HepG2 (cell line): Measurements from ENCODE around the gene LRTM2. TPM values are rescaled to one million over a fixed set of nuclear protein-coding genes. Genes with fewer than 3 reads are reported as not detected.

Experiments
- ARID5B ChIP-seq: IDR thresholded peaks from 2 replicates; pipeline ENCODE4 v1.4.0; 2020; ENCODE audit warnings: mild to moderate bottlenecking, missing genetic modification reagents
- DNMT1 ChIP-seq: sonication (generic); formaldehyde crosslinking; IDR thresholded peaks from 2 replicates; pipeline ENCODE4 v1.5.1; 2020; ENCODE audit warnings: mild to moderate bottlenecking, missing genetic modification reagents
- ERF ChIP-seq: IDR thresholded peaks from 2 replicates; pipeline ENCODE4 v1.6.1; 2018; ENCODE audit warnings: missing biosample characterization, missing genetic modification reagents
- FOXP4 ChIP-seq: sonication (generic); formaldehyde crosslinking; IDR thresholded peaks from 2 replicates; pipeline ENCODE4 v1.4.0; 2020; ENCODE audit warnings: missing genetic modification reagents
- GATAD2A ChIP-seq: IDR thresholded peaks from 2 replicates; pipeline ENCODE4 v1.6.1; 2016
- IRF9 ChIP-seq: sonication (generic); formaldehyde crosslinking; IDR thresholded peaks from 2 replicates; pipeline ENCODE4 v1.8.0; 2022; ENCODE audit warnings: missing genetic modification reagents, mild to moderate bottlenecking, borderline replicate concordance
- MAX ChIP-seq: IDR thresholded peaks from 2 replicates; pipeline ENCODE4 v1.6.1; 2012; ENCODE audit warnings: inconsistent platforms
- MTF1 ChIP-seq: sonication (generic); formaldehyde crosslinking; IDR thresholded peaks from 2 replicates; pipeline ENCODE4 v1.5.0; 2020; ENCODE audit warnings: missing genetic modification reagents
- NCOR1 ChIP-seq: fragments of 200-600 bp; sonication (generic); IDR thresholded peaks from 2 replicates; pipeline ENCODE4 v1.7.0; 2017; ENCODE audit warnings: antibody characterized with exemption, low read length, borderline replicate concordance
- PAXIP1 ChIP-seq: sonication (generic); formaldehyde crosslinking; conservative IDR thresholded peaks from 2 replicates; pipeline ENCODE4 v1.4.0; 2020; ENCODE audit warnings: mild to moderate bottlenecking, missing genetic modification reagents, moderate library complexity
- TBX2 ChIP-seq: sonication (generic); formaldehyde crosslinking; IDR thresholded peaks from 2 replicates; pipeline ENCODE4 v1.5.0; 2020; ENCODE audit warnings: missing genetic modification reagents, mild to moderate bottlenecking, borderline replicate concordance
- TFE3 ChIP-seq: IDR thresholded peaks from 2 replicates; pipeline ENCODE4 v1.6.1; 2016
- WIZ ChIP-seq: sonication (generic); formaldehyde crosslinking; IDR thresholded peaks from 2 replicates; pipeline ENCODE4 v1.5.1; 2020; ENCODE audit warnings: mild to moderate bottlenecking, missing genetic modification reagents
- polyA plus RNA-seq, 8 experiments: library from polyadenylated mRNA; depleted of rRNA in 3 of 8; stranded (reverse) in 7 of 8; unstranded in 1 of 8; fragments of >200 nt; fragmentation: Illumina TruSeq in 4 of 8; extraction: Trizol in 4 of 8; gene quantifications; 2 replicates each; pipeline versions ENCODE4 v1.2.1 to v1.2.3, GENCODE V29; 2011 to 2016; ENCODE audit warnings: low read depth in 4 of 8, missing spikeins in 1 of 8, mixed read lengths in 1 of 8; ENCODE audit not compliant: insufficient read depth in 1 of 8
- total RNA-seq, 5 experiments: library from RNA; depleted of rRNA; stranded (reverse); fragments of >200 nt; fragmentation: Illumina TruSeq; extraction: Trizol; gene quantifications; 2 replicates each; pipeline ENCODE4 v1.2.3, GENCODE V29; 2016; ENCODE audit warnings: low read depth in 1 of 5

The LRTM2 gene
- total and polyA plus RNA-seq, 2 of the 13 experiments (the other 11 are each of a cell fraction or from before 2014, with no cell fraction given), result 0.09 TPM; not detected in 1

GRCh38 chr12:1825382-1826102, 5.2 kb downstream of the LRTM2 start (continued):
- TF ChIP-seq ERF (CRISPR knock-in tag), result peak; percentile 42; the same call in 1 of the 2 replicates
- TF ChIP-seq TFE3 (CRISPR knock-in tag), result 0 out of 2 replicates have a peak, but pooled peaks have one; percentile 24
- peak; percentile 86 for TF ChIP-seq WIZ (CRISPR knock-in tag)
- no peak for TF ChIP-seq MTF1 (CRISPR knock-in tag)
- TF ChIP-seq TBX2, result peak; percentile 32; the same call in 1 of the 2 replicates
- TF ChIP-seq FOXP4, result 0 out of 2 replicates have a peak, but pooled peaks have one; percentile 39
- TF ChIP-seq MAX, result peak; percentile 91
- no peak for TF ChIP-seq DNMT1 (CRISPR knock-in tag)
- TF ChIP-seq PAXIP1 (CRISPR knock-in tag), result peak; percentile 67
- 0 out of 2 replicates have a peak, but pooled peaks have one; percentile 63 for TF ChIP-seq IRF9 (CRISPR knock-in tag)
- peak; percentile 67 for TF ChIP-seq GATAD2A (CRISPR knock-in tag)
- TF ChIP-seq ARID5B, result peak; percentile 73
- TF ChIP-seq NCOR1, result peak; percentile 61; the same call in 1 of the 2 replicates
